Kidney (tissue), 22 donors: ENCODE results near the gene POR. TPM values are rescaled to one million over a fixed set of nuclear protein-coding genes. Genes with fewer than 3 reads are reported as not detected.

Source experiments
- DNase-seq, 5 donors: peaks; one replicate each; pipeline ENCODE4 v3.0.0-alpha.2; 2013 to 2020
- FAIRE-seq: peaks from 2 replicates; lab custom pipeline; 2012; peaks lifted over from hg19 to GRCh38; lab: Jason Lieb, UNC
- H3K27ac ChIP-seq, 2 donors: one replicate each; pipeline ENCODE4 v1.7.0; 2013; ENCODE audit warnings: low read depth in 2 of 2, low read length in 2 of 2, inconsistent platforms in 1 of 2
- H3K27me3 ChIP-seq: one replicate; pipeline ENCODE4 v1.7.1; 2013; ENCODE audit warnings: low read length, inconsistent platforms; ENCODE audit not compliant: control insufficient read depth, insufficient read depth
- H3K36me3 ChIP-seq, 3 donors: one replicate each; pipeline versions ENCODE4 v1.7.0 to v1.7.1; 2013; ENCODE audit warnings: low read length in 3 of 3, control low read depth in 1 of 3, inconsistent platforms in 1 of 3; ENCODE audit not compliant: insufficient read depth in 3 of 3, control insufficient read depth in 2 of 3
- H3K4me1 ChIP-seq, 3 donors: one replicate each; pipeline versions ENCODE4 v1.7.0 to v1.7.1; 2013; ENCODE audit warnings: low read length in 3 of 3, inconsistent platforms in 1 of 3, low read depth in 1 of 3; ENCODE audit not compliant: control insufficient read depth in 2 of 3, insufficient read depth in 2 of 3
- H3K4me3 ChIP-seq, 3 donors: one replicate each; pipeline versions ENCODE4 v1.7.0 to v1.8.1; 2013; ENCODE audit warnings: low read length in 3 of 3, control low read depth in 1 of 3, inconsistent platforms in 1 of 3
- H3K9ac ChIP-seq, 3 donors: one replicate each; pipeline versions ENCODE4 v1.7.0 to v1.7.1; 2013; ENCODE audit warnings: low read length in 3 of 3, control low read depth in 1 of 3, inconsistent platforms in 1 of 3
- H3K9me3 ChIP-seq, 3 donors: one replicate each; pipeline versions ENCODE4 v1.7.0 to v1.7.1; 2013; ENCODE audit warnings: low read length in 3 of 3, control low read depth in 1 of 3, inconsistent platforms in 1 of 3; ENCODE audit not compliant: control insufficient read depth in 2 of 3, insufficient read depth in 1 of 3
- intact Hi-C: fragments of 100-400 bp; cut with DNase I; formaldehyde crosslinking; loops from one replicate; pipeline ENCODE4 v1.11.1; 2022
- long read RNA-seq, 10 donors: library from polyadenylated mRNA in 1 of 10; unstranded in 1 of 10; transcript quantifications; one replicate each; pipeline ENCODE4 v2.0.0 and lab custom pipeline, GENCODE V29; 2021 to 2026
- polyA plus RNA-seq: library from polyadenylated mRNA; stranded (reverse); fragments of 350-450 nt; fragmentation: Illumina TruSeq; extraction: RNeasy Lipid Tissue Mini Kit (QIAGEN cat#74804); gene quantifications from one replicate; pipeline ENCODE4 v1.2.3, GENCODE V29; 2014; ENCODE audit warnings: low read depth, low replicate concordance; ENCODE audit not compliant: insufficient read depth
- total RNA-seq: library from RNA; stranded (reverse); fragmentation: NEBNext Ultra II Directional; extraction: Animal tissue kit (Norgen Biotek cat#: 25700); gene quantifications from one replicate; pipeline ENCODE4 v1.2.1, GENCODE V29; 2021
- TF ChIP-seq, protein P1 (sequence below): IDR thresholded peaks from 3 replicates; pipeline ENCODE4 v1.5.1; 2012; ENCODE audit warnings: mild to moderate bottlenecking, moderate library complexity, borderline replicate concordance; ENCODE audit not compliant: insufficient read depth; ENCODE audit errors: extremely low read depth
- donor health status: control.
- donor health status: control.
- donor health status: control.
- donor health status: control.
- donor health status: control.
- donor health status: DM: yes; HTN: yes; CAD: no.
- donor health status: Normal renal cell carcinoma (clear cell type).

POR gene
- total RNA-seq (130 TPM), polyA plus RNA-seq (122 TPM)
- long read RNA-seq, donor 1, transcript POR-218 (16 exons, 2,522 nt): major isoform, 11 of 21 reads
- long read RNA-seq, donor 1, partial matches to known transcripts: 9 of 21 reads
- long read RNA-seq, donor 1, other reads (novel, unspliced or antisense): 0 of 21 reads
- long read RNA-seq, donor 2, transcript POR-218 (16 exons, 2,522 nt): major isoform, 7 of 20 reads
- long read RNA-seq, donor 2, partial matches to known transcripts: 0 of 20 reads
- long read RNA-seq, donor 2, other reads (novel, unspliced or antisense): 12 of 20 reads
- long read RNA-seq, donor 3, transcript POR-218 (16 exons, 2,522 nt): major isoform, 7 of 32 reads
- long read RNA-seq, donor 3, partial matches to known transcripts: 8 of 32 reads
- long read RNA-seq, donor 3, other reads (novel, unspliced or antisense): 15 of 32 reads
- long read RNA-seq, donor 4, transcript POR-218 (16 exons, 2,522 nt): major isoform, 6 of 43 reads
- long read RNA-seq, donor 4, partial matches to known transcripts: 12 of 43 reads
- long read RNA-seq, donor 4, other reads (novel, unspliced or antisense): 25 of 43 reads
- long read RNA-seq, donor 5, partial matches to known transcripts: 0 of 1 reads
- long read RNA-seq, donor 5, other reads (novel, unspliced or antisense): 0 of 1 reads
- long read RNA-seq, donor 6, partial matches to known transcripts: 0 of 2 reads
- long read RNA-seq, donor 6, other reads (novel, unspliced or antisense): 0 of 2 reads
- long read RNA-seq, donor 7, transcript POR-218 (16 exons, 2,522 nt): major isoform, 21 of 97 reads
- long read RNA-seq, donor 7, partial matches to known transcripts: 62 of 97 reads
- long read RNA-seq, donor 7, other reads (novel, unspliced or antisense): 6 of 97 reads
- long read RNA-seq, donor 8, partial matches to known transcripts: 5 of 9 reads
- long read RNA-seq, donor 8, other reads (novel, unspliced or antisense): 0 of 9 reads
- long read RNA-seq, donor 9, partial matches to known transcripts: 0 of 11 reads
- long read RNA-seq, donor 9, other reads (novel, unspliced or antisense): 10 of 11 reads
- long read RNA-seq, donor 10, partial matches to known transcripts: 18 of 27 reads
- long read RNA-seq, donor 10, other reads (novel, unspliced or antisense): 0 of 27 reads

DNA sequence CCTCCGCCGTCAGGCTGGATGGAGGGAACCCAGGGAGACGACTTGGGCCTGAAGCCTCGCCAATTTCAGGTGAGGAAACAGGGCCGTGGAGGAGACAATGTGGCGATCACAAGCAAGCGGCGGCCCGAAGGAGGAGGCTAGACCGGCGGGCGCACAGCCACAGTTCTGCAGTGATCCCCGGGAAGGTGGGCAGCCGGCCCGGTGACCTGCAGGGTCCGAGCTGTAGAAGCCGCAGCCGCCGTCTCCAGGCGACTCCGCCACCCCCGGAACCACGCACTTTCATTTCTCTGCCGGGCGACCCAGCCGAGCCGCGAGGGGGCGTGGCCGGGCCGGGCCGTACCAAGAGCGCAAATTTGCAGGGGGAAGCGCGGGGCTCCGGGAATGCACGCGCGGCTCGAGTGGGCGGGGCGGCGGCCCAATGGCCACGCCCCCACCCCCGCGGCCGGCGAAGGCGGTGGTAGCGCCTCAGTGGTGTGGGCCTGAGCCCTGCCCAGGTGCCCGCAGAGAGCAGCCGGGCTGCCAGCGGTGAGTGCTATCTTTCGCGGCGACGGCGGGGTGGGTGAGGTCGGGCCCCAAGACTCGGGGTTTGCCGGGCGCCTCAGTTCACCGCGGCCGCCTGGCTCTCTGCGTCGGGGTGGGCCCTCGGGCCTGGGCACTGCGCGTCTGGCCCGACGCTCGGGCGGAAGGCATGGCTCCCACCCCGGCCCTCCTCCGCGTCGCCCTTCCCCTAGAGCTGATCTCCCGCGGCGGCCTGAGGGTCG lies at the start of gene POR:
Gene POR (plus strand): TSS at position 501 of the 761 bp plus-strand sequence. CDS start 38,847 bp downstream, outside the sequence.
- intact Hi-C loops: loop anchor here (5.0 kb wide), 1 partner anchor 42 kb away; no protein-coding TSS in a partner anchor
- Histone ChIP-seq H3K4me1 (peaks cover 0 to 6% (median 5%) of the 10 kb centered on the region in 3 donors), H3K27me3 (no peaks in the 10 kb centered on the region), H3K9me3 (no peaks in the 10 kb centered on the region), H3K36me3 (no peaks in the 10 kb centered on the region), H3K27ac (peak within 1 kb of the TSS; percentile 91 to 96), H3K4me3 (peak within 1 kb of the TSS; percentile 75 to 95 (median 92)), H3K9ac (peak within 1 kb of the TSS; percentile 68 to 95 (median 68))
- DNase-seq (peak; percentile 95 to 98 (median 96)), FAIRE-seq (no peak)
- TF ChIP-seq, protein P1, sequence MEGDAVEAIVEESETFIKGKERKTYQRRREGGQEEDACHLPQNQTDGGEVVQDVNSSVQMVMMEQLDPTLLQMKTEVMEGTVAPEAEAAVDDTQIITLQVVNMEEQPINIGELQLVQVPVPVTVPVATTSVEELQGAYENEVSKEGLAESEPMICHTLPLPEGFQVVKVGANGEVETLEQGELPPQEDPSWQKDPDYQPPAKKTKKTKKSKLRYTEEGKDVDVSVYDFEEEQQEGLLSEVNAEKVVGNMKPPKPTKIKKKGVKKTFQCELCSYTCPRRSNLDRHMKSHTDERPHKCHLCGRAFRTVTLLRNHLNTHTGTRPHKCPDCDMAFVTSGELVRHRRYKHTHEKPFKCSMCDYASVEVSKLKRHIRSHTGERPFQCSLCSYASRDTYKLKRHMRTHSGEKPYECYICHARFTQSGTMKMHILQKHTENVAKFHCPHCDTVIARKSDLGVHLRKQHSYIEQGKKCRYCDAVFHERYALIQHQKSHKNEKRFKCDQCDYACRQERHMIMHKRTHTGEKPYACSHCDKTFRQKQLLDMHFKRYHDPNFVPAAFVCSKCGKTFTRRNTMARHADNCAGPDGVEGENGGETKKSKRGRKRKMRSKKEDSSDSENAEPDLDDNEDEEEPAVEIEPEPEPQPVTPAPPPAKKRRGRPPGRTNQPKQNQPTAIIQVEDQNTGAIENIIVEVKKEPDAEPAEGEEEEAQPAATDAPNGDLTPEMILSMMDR: peak; percentile 23

DNA sequence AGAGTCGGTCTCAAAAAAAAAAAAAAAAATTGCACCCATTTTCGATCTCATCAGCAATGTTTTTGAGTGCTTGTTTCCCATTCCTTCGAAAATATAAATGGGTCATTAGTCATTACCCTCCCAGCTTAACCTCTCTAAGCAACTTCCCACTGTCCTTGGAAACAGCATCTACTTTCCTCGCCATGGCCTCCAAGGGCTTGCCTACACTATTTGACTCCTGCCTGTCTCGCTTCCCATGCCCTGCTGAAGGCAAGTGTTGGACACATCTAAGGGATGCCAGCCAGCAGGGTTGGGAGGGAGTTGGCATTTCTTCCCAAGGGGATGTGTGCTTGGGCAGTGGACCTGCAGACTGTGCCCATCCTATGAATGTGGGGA lies 48.9 kb upstream of the POR start:
- Histone ChIP-seq H3K27me3 (no peaks in the 10 kb centered on the region), H3K4me3 (no peak overlapping the region), H3K9ac (no peak overlapping the region), H3K36me3 (no peaks in the 10 kb centered on the region), H3K27ac (no peak overlapping the region), H3K9me3 (no peaks in the 10 kb centered on the region), H3K4me1 (peaks cover 0 to 7% (median 0%) of the 10 kb centered on the region in 3 donors)
- DNase-seq: no peak
- no peak for FAIRE-seq
- TF ChIP-seq, protein P1: no peak
- intact Hi-C loops: loop anchor here (10.0 kb wide), 1 partner anchor 149 kb away; no protein-coding TSS in a partner anchor
